OCI-LY1 (cell line): ENCODE measurements around the gene FAU.

ENCODE experiments used
- H2AFZ ChIP-seq: fragments of 200-600 bp; sonication (generic), shearing (Covaris generic); 2 replicates; pipeline ENCODE4 v1.6.0; 2014; ENCODE audit warnings: antibody characterized with exemption, mild to moderate bottlenecking, low read length
- H3F3A ChIP-seq: fragments of 200-600 bp; sonication (generic), shearing (Covaris generic); 2 replicates; pipeline ENCODE4 v1.6.0; 2014; ENCODE audit warnings: mild to moderate bottlenecking, antibody characterized with exemption, low read length, moderate library complexity; ENCODE audit not compliant: insufficient read depth
- H3K27ac ChIP-seq: fragments of 200-600 bp; sonication (generic); 2 replicates; pipeline ENCODE4 v1.5.1; 2014; ENCODE audit warnings: low read length, mixed run types, mild to moderate bottlenecking, low read depth; ENCODE audit not compliant: poor library complexity, severe bottlenecking
- H3K27me3 ChIP-seq: fragments of 200-600 bp; sonication (generic); 2 replicates; pipeline ENCODE4 v1.6.0; 2014; ENCODE audit warnings: antibody characterized with exemption, mild to moderate bottlenecking, low read length, moderate library complexity; ENCODE audit not compliant: insufficient read depth
- H3K36me3 ChIP-seq: fragments of 200-600 bp; sonication (generic); 2 replicates; pipeline ENCODE4 v1.6.1; 2014; ENCODE audit warnings: mild to moderate bottlenecking, antibody characterized with exemption, low read length, moderate library complexity, mixed read lengths; ENCODE audit not compliant: insufficient read depth
- H3K4me1 ChIP-seq: fragments of 200-600 bp; sonication (generic); 2 replicates; pipeline ENCODE4 v1.5.1; 2014; ENCODE audit warnings: mild to moderate bottlenecking, low read length, moderate library complexity; ENCODE audit not compliant: insufficient read depth, severe bottlenecking
- H3K4me2 ChIP-seq: fragments of 200-600 bp; sonication (generic), shearing (Covaris generic); 2 replicates; pipeline ENCODE4 v1.6.1; 2014; ENCODE audit warnings: low read length
- H3K4me3 ChIP-seq: fragments of 200-600 bp; sonication (generic); 2 replicates; pipeline ENCODE4 v1.5.1; 2014; ENCODE audit warnings: low read length, low read depth, mild to moderate bottlenecking, mixed read lengths; ENCODE audit not compliant: poor library complexity, severe bottlenecking
- H3K79me2 ChIP-seq: fragments of 200-600 bp; shearing (Covaris generic); 2 replicates; pipeline ENCODE4 v1.6.1; 2016; ENCODE audit warnings: mixed run types, low read length, mixed read lengths; ENCODE audit not compliant: insufficient read depth
- H3K9ac ChIP-seq: fragments of 200-600 bp; sonication (generic), shearing (Covaris generic); 2 replicates; pipeline ENCODE4 v1.6.1; 2014; ENCODE audit warnings: mild to moderate bottlenecking, low read length, mixed read lengths
- H3K9me2 ChIP-seq: fragments of 200-600 bp; sonication (generic), shearing (Covaris generic); 2 replicates; pipeline ENCODE4 v1.6.1; 2014; ENCODE audit warnings: low read depth, mild to moderate bottlenecking, low read length, mixed read lengths
- H3K9me3 ChIP-seq: fragments of 200-600 bp; shearing (Covaris generic); 2 replicates; pipeline ENCODE4 v1.6.1; 2014; ENCODE audit warnings: low read length, mixed read lengths
- H4K20me1 ChIP-seq: fragments of 200-600 bp; sonication (generic), shearing (Covaris generic); 2 replicates; pipeline ENCODE4 v1.6.0; 2016; ENCODE audit warnings: mild to moderate bottlenecking, low read length; ENCODE audit not compliant: insufficient read depth
- CTCF ChIP-seq: fragments of 200-600 bp; sonication (generic), shearing (Covaris generic); IDR thresholded peaks from 2 replicates; pipeline ENCODE4 v1.5.1; 2017; ENCODE audit warnings: mild to moderate bottlenecking, antibody characterized with exemption, low read length, moderate library complexity, mixed read lengths
- EZH2 ChIP-seq: fragments of 200-600 bp; sonication (generic), shearing (Covaris generic); IDR thresholded peaks from 2 replicates; pipeline ENCODE4 v1.8.0; 2017; ENCODE audit warnings: borderline replicate concordance, mixed run types, mild to moderate bottlenecking, antibody characterized with exemption, low read length, moderate library complexity, mixed read lengths

FAU gene

GRCh38 chr11:65124480-65125196 is 2.7 kb upstream of the FAU start:
- TF ChIP-seq CTCF (no peak), EZH2 (no peak)
- H3K4me2 ChIP-seq: no peak overlapping the region
- H4K20me1 ChIP-seq: no peaks in the 10 kb centered on the region
- peaks cover 31% of the 10 kb centered on the region for H3K4me1 ChIP-seq
- H3K36me3 ChIP-seq: peaks cover 81% of the 10 kb centered on the region
- no peaks in the 10 kb centered on the region for H3K9me3 ChIP-seq
- H3K27ac ChIP-seq: peak overlapping the region; percentile 11
- H3K9ac ChIP-seq: no peak overlapping the region
- H2AFZ ChIP-seq: no peak overlapping the region
- no peak overlapping the region for H3K4me3 ChIP-seq
- peaks cover 23% of the 10 kb centered on the region; the same call in 1 of the 2 replicates for H3F3A ChIP-seq
- H3K79me2 ChIP-seq: peaks cover 19% of the 10 kb centered on the region
- no peaks in the 10 kb centered on the region for H3K9me2 ChIP-seq
- no peaks in the 10 kb centered on the region for H3K27me3 ChIP-seq

- Histone ChIP-seq H3K9me2 (no peaks in the 10 kb centered on the region), H3K9me3 (no peaks in the 10 kb centered on the region), H3F3A (peaks cover 10% of the 10 kb centered on the region; the same call in 1 of the 2 replicates), H4K20me1 (no peaks in the 10 kb centered on the region), H3K4me3 (peak overlapping the region; percentile 87), H3K27ac (peak overlapping the region; percentile 72), H3K9ac (peak overlapping the region; percentile 96), H3K79me2 (peaks cover 19% of the 10 kb centered on the region), H2AFZ (no peak overlapping the region), H3K27me3 (no peaks in the 10 kb centered on the region), H3K36me3 (peaks cover 70% of the 10 kb centered on the region), H3K4me1 (peaks cover 42% of the 10 kb centered on the region), H3K4me2 (peak overlapping the region; percentile 75)
- TF ChIP-seq CTCF (no peak), EZH2 (no peak)
These were observed 478 bp downstream of the FAU start for GRCh38 chr11:65121447-65121864.

DNA sequence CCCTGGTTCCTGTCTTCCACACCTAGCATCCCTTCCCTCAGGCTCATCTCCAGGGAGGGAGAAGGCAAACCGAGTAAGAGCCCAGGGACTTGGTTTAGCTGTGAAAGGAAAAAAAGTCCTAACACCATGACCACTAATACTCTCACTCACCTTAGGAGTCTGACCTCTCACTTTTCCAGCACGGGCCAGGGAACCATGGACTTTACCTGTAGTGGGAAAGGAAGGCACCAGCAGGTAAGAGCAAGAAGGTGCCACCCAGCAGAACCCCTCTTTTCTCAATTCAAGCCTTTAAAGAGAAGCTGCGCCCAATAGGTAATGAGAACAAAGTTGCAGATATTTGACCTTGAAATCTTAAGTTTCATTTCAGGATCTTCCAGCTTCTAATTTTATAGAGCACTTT is 1.1 kb downstream of the FAU start:
- Histone ChIP-seq H4K20me1 (no peaks in the 10 kb centered on the region), H3K9ac (peak overlapping the region; percentile 96), H3K79me2 (peaks cover 19% of the 10 kb centered on the region), H3K9me2 (no peaks in the 10 kb centered on the region), H3K27ac (peak overlapping the region; percentile 72), H3K36me3 (peaks cover 70% of the 10 kb centered on the region), H3F3A (0 out of 2 replicates have a peak, but pooled peaks cover 7% of the 10 kb centered on the region), H3K27me3 (no peaks in the 10 kb centered on the region), H3K4me1 (peaks cover 48% of the 10 kb centered on the region), H3K9me3 (no peaks in the 10 kb centered on the region), H2AFZ (no peak overlapping the region), H3K4me2 (peak overlapping the region; percentile 75), H3K4me3 (peak overlapping the region; percentile 87)
- no peak for TF ChIP-seq CTCF
- TF ChIP-seq EZH2: no peak
